DND-41 (cell line): ENCODE data around the gene HOXB7.

ENCODE experiments used
- EZH2 ChIP-seq: IDR thresholded peaks from 3 replicates; pipeline ENCODE4 v1.6.1; 2012; ENCODE audit warnings: borderline replicate concordance, low read depth, mild to moderate bottlenecking, moderate library complexity, low read length, inconsistent platforms; ENCODE audit not compliant: severe bottlenecking
- TF ChIP-seq, protein P1 (sequence below): IDR thresholded peaks from 2 replicates; pipeline ENCODE4 v1.5.1; 2012; ENCODE audit warnings: borderline replicate concordance, low read length, moderate library complexity, mild to moderate bottlenecking; ENCODE audit not compliant: poor library complexity, severe bottlenecking; ENCODE audit errors: extremely low read depth

DNA sequence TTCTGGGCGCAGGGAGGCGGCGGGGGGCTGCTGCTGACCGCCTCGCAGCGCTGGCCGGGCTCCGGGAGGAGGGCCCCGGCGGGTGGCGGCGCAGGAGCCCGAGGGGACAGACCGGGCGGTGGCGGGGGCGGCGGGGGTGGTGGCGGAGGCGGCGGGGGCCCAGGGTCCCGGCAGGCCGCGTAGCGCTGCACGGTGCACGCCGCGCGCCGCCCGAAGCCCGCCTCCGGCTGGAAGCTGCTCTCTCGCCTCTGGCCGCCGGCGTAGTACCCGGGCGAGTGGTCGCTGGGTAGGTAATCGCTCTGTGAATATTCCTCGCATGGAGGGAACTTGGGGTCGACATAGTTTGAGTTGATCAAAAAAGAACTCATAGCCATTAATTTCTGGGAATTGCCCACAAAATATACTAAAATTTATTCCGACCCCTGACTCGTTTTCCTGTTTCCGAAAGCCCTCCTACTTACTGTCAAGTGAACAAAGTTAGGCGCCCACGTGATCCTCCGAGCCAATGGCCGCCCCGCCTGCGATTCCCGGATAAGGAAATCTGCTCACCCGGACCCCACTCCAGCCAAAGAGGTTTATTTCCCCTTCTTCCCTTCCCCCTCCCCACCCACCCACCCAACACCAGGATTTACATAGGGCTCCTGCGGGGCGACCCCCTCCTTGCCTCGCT lies 32.7 kb downstream of the HOXB7 start, which contains the start of gene HOXB4:
- no peak for TF ChIP-seq EZH2
- TF ChIP-seq, protein P1, sequence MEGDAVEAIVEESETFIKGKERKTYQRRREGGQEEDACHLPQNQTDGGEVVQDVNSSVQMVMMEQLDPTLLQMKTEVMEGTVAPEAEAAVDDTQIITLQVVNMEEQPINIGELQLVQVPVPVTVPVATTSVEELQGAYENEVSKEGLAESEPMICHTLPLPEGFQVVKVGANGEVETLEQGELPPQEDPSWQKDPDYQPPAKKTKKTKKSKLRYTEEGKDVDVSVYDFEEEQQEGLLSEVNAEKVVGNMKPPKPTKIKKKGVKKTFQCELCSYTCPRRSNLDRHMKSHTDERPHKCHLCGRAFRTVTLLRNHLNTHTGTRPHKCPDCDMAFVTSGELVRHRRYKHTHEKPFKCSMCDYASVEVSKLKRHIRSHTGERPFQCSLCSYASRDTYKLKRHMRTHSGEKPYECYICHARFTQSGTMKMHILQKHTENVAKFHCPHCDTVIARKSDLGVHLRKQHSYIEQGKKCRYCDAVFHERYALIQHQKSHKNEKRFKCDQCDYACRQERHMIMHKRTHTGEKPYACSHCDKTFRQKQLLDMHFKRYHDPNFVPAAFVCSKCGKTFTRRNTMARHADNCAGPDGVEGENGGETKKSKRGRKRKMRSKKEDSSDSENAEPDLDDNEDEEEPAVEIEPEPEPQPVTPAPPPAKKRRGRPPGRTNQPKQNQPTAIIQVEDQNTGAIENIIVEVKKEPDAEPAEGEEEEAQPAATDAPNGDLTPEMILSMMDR, result no peak
